Tibial artery (tissue), 4 donors: ENCODE measurements around the gene MRPL48.
A peak's percentile ranks its signal among the peaks of the same experiment; 100 is the strongest.

Experiments
- DNase-seq, 2 donors: peaks; one replicate each; pipeline ENCODE4 v3.0.0-alpha.2; 2019
- H3K27ac ChIP-seq, 2 donors: fragments of 200-600 bp; sonication (generic) in 1 of 2; 1 replicate in 1 of 2; 2 replicates in 1 of 2; pipeline ENCODE4 v1.5.1; 2018 to 2019; ENCODE audit warnings: mild to moderate bottlenecking in 1 of 2
- H3K27me3 ChIP-seq, 2 donors: fragments of 200-600 bp; sonication (generic) in 1 of 2; one replicate each; pipeline versions ENCODE4 v1.5.1 to v1.6.0; 2016 to 2019
- H3K36me3 ChIP-seq, 3 donors: fragments of 200-600 bp; sonication (generic) in 2 of 3; one replicate each; pipeline ENCODE4 v1.5.1; 2016 to 2019; ENCODE audit warnings: mild to moderate bottlenecking in 2 of 3
- H3K4me1 ChIP-seq, 4 donors: fragments of 200-600 bp; sonication (generic) in 2 of 4; 1 replicate in 3 of 4; 2 replicates in 1 of 4; pipeline ENCODE4 v1.5.1; 2016 to 2019
- H3K4me3 ChIP-seq, 2 donors: fragments of 200-600 bp; sonication (generic) in 1 of 2; 1 replicate in 1 of 2; 2 replicates in 1 of 2; pipeline ENCODE4 v1.5.1; 2018 to 2019; ENCODE audit warnings: mild to moderate bottlenecking in 2 of 2
- H3K9me3 ChIP-seq, 3 donors: fragments of 200-600 bp; sonication (generic) in 1 of 3; one replicate each; pipeline ENCODE4 v1.5.1; 2016 to 2019
- CTCF ChIP-seq, 2 experiments: fragments of 200-600 bp in 1 of 2; fragments of 450-650 bp in 1 of 2; IDR thresholded peaks; one replicate each; pipeline ENCODE4 v1.5.1; 2017 to 2019; ENCODE audit warnings: antibody characterized with exemption in 2 of 2, mild to moderate bottlenecking in 1 of 2, moderate library complexity in 1 of 2
- intact Hi-C: fragments of 100-400 bp; cut with DNase I; formaldehyde crosslinking; loops from one replicate; pipeline ENCODE4 v1.15.0; 2023; ENCODE audit warnings: low total_unique reads

MRPL48 gene

GRCh38 chr11:73800276-73800806 is 12.7 kb downstream of the MRPL48 start:
- intact Hi-C loops = no loop called here
- Histone ChIP-seq H3K27me3 (no peaks in the 10 kb centered on the region), H3K4me1 (peaks cover 0 to 4% (median 0%) of the 10 kb centered on the region in 4 donors), H3K36me3 (peaks cover 0 to 17% (median 11%) of the 10 kb centered on the region in 3 donors), H3K4me3 (peak overlapping the region in 1 of 2 donors; percentile 5), H3K9me3 (no peaks in the 10 kb centered on the region), H3K27ac (peak overlapping the region; percentile 28 to 32)
- no peak for DNase-seq
- TF ChIP-seq CTCF (IDR thresholded peaks at IDR 0.05) = no peak

GRCh38 chr11:73801136-73801535 is 13.5 kb downstream of the MRPL48 start:
- no peak for TF ChIP-seq CTCF (IDR thresholded peaks at IDR 0.05)
- intact Hi-C loops = no loop called here
- H3K36me3 ChIP-seq = peaks cover 0 to 17% (median 11%) of the 10 kb centered on the region in 3 donors
- no peaks in the 10 kb centered on the region for H3K9me3 ChIP-seq
- no peak overlapping the region for H3K4me3 ChIP-seq
- H3K27me3 ChIP-seq = no peaks in the 10 kb centered on the region
- peaks cover 0 to 4% (median 0%) of the 10 kb centered on the region in 4 donors for H3K4me1 ChIP-seq
- no peak for DNase-seq
- H3K27ac ChIP-seq = peak overlapping the region; percentile 28 to 32

GRCh38 chr11:73804712-73805111 is 17.0 kb downstream of the MRPL48 start:
- intact Hi-C loops = no loop called here
- Histone ChIP-seq H3K36me3 (peaks cover 0 to 20% (median 6%) of the 10 kb centered on the region in 3 donors), H3K27me3 (no peaks in the 10 kb centered on the region), H3K9me3 (no peaks in the 10 kb centered on the region), H3K4me1 (peaks cover 0 to 4% (median 0%) of the 10 kb centered on the region in 4 donors), H3K4me3 (no peak overlapping the region), H3K27ac (no peak overlapping the region)
- DNase-seq = no peak
- TF ChIP-seq CTCF (IDR thresholded peaks at IDR 0.05) = no peak

- Histone ChIP-seq H3K27me3 (no peaks in the 10 kb centered on the region), H3K27ac (no peak overlapping the region), H3K4me1 (no peaks in the 10 kb centered on the region), H3K9me3 (no peaks in the 10 kb centered on the region), H3K36me3 (peaks cover 0 to 20% (median 6%) of the 10 kb centered on the region in 3 donors), H3K4me3 (no peak overlapping the region)
- intact Hi-C loops = no loop called here
- TF ChIP-seq CTCF (IDR thresholded peaks at IDR 0.05) = no peak
- no peak for DNase-seq
These were observed 20.4 kb downstream of the MRPL48 start for GRCh38 chr11:73808052-73808451.

- H3K27ac ChIP-seq = no peak overlapping the region
- no peak for TF ChIP-seq CTCF (IDR thresholded peaks at IDR 0.05)
- H3K4me1 ChIP-seq = no peaks in the 10 kb centered on the region
- H3K9me3 ChIP-seq = no peaks in the 10 kb centered on the region
- H3K27me3 ChIP-seq = no peaks in the 10 kb centered on the region
- DNase-seq = no peak
- H3K36me3 ChIP-seq = peaks cover 0 to 14% (median 6%) of the 10 kb centered on the region in 3 donors
- H3K4me3 ChIP-seq = no peak overlapping the region
- intact Hi-C loops = no loop called here
These were observed 23.0 kb downstream of the MRPL48 start for GRCh38 chr11:73810637-73811036.

GRCh38 chr11:73812234-73812633 is 24.6 kb downstream of the MRPL48 start:
- Histone ChIP-seq H3K4me3 (no peak overlapping the region), H3K27me3 (no peaks in the 10 kb centered on the region), H3K4me1 (no peaks in the 10 kb centered on the region), H3K36me3 (peaks cover 0 to 13% (median 6%) of the 10 kb centered on the region in 3 donors), H3K9me3 (no peaks in the 10 kb centered on the region), H3K27ac (no peak overlapping the region)
- intact Hi-C loops = no loop called here
- no peak for TF ChIP-seq CTCF (IDR thresholded peaks at IDR 0.05)
- no peak for DNase-seq
